ENCODE data around the gene PEPD. TPM values are rescaled to one million over a fixed set of nuclear protein-coding genes. Genes with fewer than 3 reads are reported as not detected.

The PEPD gene
- total RNA-seq, 1 experiment from 2014 or later = 83.1 TPM

DNA sequence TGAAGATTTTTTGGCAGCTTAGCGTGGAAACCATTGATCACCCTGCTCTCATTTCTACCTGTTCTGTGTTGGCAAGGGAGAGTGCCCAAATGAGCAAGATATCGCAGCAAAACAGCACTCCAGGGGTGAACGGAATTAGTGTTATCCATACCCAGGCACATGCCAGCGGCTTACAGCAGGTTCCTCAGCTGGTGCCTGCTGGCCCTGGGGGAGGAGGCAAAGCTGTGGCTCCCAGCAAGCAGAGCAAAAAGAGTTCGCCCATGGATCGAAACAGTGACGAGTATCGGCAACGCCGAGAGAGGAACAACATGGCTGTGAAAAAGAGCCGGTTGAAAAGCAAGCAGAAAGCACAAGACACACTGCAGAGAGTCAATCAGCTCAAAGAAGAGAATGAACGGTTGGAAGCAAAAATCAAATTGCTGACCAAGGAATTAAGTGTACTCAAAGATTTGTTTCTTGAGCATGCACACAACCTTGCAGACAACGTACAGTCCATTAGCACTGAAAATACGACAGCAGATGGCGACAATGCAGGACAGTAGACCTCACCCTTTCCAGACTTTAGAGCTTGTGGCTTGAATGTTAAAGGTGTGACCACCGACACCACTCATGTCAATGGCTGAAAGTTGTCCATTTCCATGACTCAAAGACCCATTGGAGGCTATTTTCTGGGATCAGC is 142.3 kb downstream of the PEPD start:
- no peak for ATAC-seq
- POLR2A ChIA-PET = no interaction called here
- no peak for DNase-seq (ENCODE audit: low spot score)
- Mint-ChIP-seq H3K36me3 (peaks cover 13% of the 10 kb centered on the region; the same call in 1 of the 2 replicates), H3K9me3 (no peaks in the 10 kb centered on the region), H3K4me3 (no peak overlapping the region), H3K27ac (peak overlapping the region; percentile 78), H3K4me1 (peaks cover 66% of the 10 kb centered on the region), H3K27me3 (ENCODE audit: low read depth) (peaks cover 5% of the 10 kb centered on the region)
- CTCF ChIA-PET = interaction anchor here (0.7 to 2.4 kb wide), 7 partner anchors 28 to 195 kb away, joined by 3 to 9 read pairs (median 5); no protein-coding TSS in a partner anchor
- TF ChIP-seq SMAD3 (CRISPR knock-in tag; IDR thresholded peaks at IDR 0.05; ENCODE audit: borderline replicate concordance) (no peak), CBFB (CRISPR knock-in tag; IDR thresholded peaks at IDR 0.05; ENCODE audit: low read depth) (no peak), MXD4 (CRISPR knock-in tag; IDR thresholded peaks at IDR 0.05; ENCODE audit: borderline replicate concordance) (no peak)
- TF ChIP-seq, protein P1, sequence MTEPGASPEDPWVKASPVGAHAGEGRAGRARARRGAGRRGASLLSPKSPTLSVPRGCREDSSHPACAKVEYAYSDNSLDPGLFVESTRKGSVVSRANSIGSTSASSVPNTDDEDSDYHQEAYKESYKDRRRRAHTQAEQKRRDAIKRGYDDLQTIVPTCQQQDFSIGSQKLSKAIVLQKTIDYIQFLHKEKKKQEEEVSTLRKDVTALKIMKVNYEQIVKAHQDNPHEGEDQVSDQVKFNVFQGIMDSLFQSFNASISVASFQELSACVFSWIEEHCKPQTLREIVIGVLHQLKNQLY (CRISPR knock-in tag; IDR thresholded peaks at IDR 0.05) = no peak

GRCh38 chr19:33377586-33378475 is 143.8 kb downstream of the PEPD start:
- ATAC-seq = no peak
- CTCF ChIA-PET = interaction anchor here (0.9 to 2.5 kb wide), 16 partner anchors 14 to 400 kb away, joined by 3 to 15 read pairs (median 4); partner anchors contain the start of gene CEBPA
- Mint-ChIP-seq H3K4me1 (peaks cover 67% of the 10 kb centered on the region), H3K9me3 (no peaks in the 10 kb centered on the region), H3K27ac (peak overlapping the region; percentile 78), H3K27me3 (ENCODE audit: low read depth) (peaks cover 7% of the 10 kb centered on the region), H3K4me3 (no peak overlapping the region), H3K36me3 (peaks cover 13% of the 10 kb centered on the region; the same call in 1 of the 2 replicates)
- DNase-seq (ENCODE audit: low spot score) = no peak
- POLR2A ChIA-PET = interaction anchor here (1.8 to 1.9 kb wide), 2 partner anchors 19 to 74 kb away, joined by 6 to 7 read pairs; partner anchors contain the start of gene CEBPA
- TF ChIP-seq PRDM15 (CRISPR knock-in tag; IDR thresholded peaks at IDR 0.05) (no peak), NR3C1 (CRISPR knock-in tag; conservative IDR thresholded peaks at IDR 0.05; ENCODE audit: low read depth) (no peak), GRHL2 (CRISPR knock-in tag; IDR thresholded peaks at IDR 0.05; ENCODE audit: insufficient replicate concordance, severe bottlenecking) (no peak), ELF4 (CRISPR knock-in tag; IDR thresholded peaks at IDR 0.05; ENCODE audit: low read depth) (no peak), E2F4 (CRISPR knock-in tag; IDR thresholded peaks at IDR 0.05; ENCODE audit: borderline replicate concordance, low read depth) (no peak), CBFB (CRISPR knock-in tag; IDR thresholded peaks at IDR 0.05; ENCODE audit: low read depth) (no peak), ATF6 (CRISPR knock-in tag; IDR thresholded peaks at IDR 0.05) (no peak), ESRRA (CRISPR knock-in tag; IDR thresholded peaks at IDR 0.05; ENCODE audit: borderline replicate concordance) (no peak), JAZF1 (CRISPR knock-in tag; IDR thresholded peaks at IDR 0.05) (no peak), USF2 (CRISPR knock-in tag; IDR thresholded peaks at IDR 0.05) (no peak)
- TF ChIP-seq, protein P2, sequence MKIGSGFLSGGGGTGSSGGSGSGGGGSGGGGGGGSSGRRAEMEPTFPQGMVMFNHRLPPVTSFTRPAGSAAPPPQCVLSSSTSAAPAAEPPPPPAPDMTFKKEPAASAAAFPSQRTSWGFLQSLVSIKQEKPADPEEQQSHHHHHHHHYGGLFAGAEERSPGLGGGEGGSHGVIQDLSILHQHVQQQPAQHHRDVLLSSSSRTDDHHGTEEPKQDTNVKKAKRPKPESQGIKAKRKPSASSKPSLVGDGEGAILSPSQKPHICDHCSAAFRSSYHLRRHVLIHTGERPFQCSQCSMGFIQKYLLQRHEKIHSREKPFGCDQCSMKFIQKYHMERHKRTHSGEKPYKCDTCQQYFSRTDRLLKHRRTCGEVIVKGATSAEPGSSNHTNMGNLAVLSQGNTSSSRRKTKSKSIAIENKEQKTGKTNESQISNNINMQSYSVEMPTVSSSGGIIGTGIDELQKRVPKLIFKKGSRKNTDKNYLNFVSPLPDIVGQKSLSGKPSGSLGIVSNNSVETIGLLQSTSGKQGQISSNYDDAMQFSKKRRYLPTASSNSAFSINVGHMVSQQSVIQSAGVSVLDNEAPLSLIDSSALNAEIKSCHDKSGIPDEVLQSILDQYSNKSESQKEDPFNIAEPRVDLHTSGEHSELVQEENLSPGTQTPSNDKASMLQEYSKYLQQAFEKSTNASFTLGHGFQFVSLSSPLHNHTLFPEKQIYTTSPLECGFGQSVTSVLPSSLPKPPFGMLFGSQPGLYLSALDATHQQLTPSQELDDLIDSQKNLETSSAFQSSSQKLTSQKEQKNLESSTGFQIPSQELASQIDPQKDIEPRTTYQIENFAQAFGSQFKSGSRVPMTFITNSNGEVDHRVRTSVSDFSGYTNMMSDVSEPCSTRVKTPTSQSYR (CRISPR knock-in tag; IDR thresholded peaks at IDR 0.05) = no peak
- TF ChIP-seq, protein P3, sequence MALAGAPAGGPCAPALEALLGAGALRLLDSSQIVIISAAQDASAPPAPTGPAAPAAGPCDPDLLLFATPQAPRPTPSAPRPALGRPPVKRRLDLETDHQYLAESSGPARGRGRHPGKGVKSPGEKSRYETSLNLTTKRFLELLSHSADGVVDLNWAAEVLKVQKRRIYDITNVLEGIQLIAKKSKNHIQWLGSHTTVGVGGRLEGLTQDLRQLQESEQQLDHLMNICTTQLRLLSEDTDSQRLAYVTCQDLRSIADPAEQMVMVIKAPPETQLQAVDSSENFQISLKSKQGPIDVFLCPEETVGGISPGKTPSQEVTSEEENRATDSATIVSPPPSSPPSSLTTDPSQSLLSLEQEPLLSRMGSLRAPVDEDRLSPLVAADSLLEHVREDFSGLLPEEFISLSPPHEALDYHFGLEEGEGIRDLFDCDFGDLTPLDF (CRISPR knock-in tag; IDR thresholded peaks at IDR 0.05) = no peak
- TF ChIP-seq, protein P4, sequence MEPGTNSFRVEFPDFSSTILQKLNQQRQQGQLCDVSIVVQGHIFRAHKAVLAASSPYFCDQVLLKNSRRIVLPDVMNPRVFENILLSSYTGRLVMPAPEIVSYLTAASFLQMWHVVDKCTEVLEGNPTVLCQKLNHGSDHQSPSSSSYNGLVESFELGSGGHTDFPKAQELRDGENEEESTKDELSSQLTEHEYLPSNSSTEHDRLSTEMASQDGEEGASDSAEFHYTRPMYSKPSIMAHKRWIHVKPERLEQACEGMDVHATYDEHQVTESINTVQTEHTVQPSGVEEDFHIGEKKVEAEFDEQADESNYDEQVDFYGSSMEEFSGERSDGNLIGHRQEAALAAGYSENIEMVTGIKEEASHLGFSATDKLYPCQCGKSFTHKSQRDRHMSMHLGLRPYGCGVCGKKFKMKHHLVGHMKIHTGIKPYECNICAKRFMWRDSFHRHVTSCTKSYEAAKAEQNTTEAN (CRISPR knock-in tag; IDR thresholded peaks at IDR 0.05) = no peak

Data from WTC11 (cell line).